ENCODE measurements around the gene OR2C3.

DNA sequence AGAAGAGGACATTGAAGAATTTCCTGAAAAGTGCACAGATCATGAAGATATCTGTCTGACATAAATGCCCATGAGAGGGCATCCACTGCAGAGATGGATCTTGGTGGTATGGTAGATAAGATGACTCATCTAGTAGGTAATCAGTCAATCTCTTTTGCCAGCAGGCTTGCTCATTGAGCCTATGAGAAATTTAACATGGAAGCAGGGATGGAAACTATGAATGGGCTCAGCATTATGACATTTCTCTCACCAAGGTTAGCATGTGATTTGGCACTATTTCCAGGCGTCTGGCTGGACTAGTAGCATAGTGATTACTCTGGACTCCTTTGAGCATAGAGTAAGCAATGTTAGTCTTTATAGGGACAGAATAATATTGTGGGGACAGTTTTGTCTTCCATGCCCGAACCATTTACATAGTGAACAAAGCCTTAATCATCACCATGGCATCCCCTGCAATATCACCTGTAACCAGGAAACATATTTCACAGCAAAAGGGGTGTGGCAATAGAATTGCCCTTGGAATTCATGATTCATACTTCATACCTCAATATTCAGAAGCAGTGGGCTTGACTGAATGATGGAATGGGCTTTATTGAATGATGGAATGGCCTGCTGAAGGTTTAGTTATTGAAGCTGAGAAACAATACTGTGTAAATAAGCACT, 7.3 kb downstream of the OR2C3 start:
- TF ChIP-seq ZNF350 (CRISPR knock-in tag; IDR thresholded peaks at IDR 0.05; ENCODE audit: borderline replicate concordance, low read depth) (no peak), ARHGAP35 (CRISPR knock-in tag; IDR thresholded peaks at IDR 0.05; ENCODE audit: borderline replicate concordance) (no peak), ZNF530 (CRISPR knock-in tag; IDR thresholded peaks at IDR 0.05; ENCODE audit: low read depth) (no peak), FOXM1 (CRISPR knock-in tag; IDR thresholded peaks at IDR 0.05) (no peak), ZNF629 (CRISPR knock-in tag; conservative IDR thresholded peaks at IDR 0.05) (no peak), FOXO4 (CRISPR knock-in tag; conservative IDR thresholded peaks at IDR 0.05) (no peak), HOXD1 (CRISPR knock-in tag; IDR thresholded peaks at IDR 0.05) (no peak)
- TF ChIP-seq, protein P1, sequence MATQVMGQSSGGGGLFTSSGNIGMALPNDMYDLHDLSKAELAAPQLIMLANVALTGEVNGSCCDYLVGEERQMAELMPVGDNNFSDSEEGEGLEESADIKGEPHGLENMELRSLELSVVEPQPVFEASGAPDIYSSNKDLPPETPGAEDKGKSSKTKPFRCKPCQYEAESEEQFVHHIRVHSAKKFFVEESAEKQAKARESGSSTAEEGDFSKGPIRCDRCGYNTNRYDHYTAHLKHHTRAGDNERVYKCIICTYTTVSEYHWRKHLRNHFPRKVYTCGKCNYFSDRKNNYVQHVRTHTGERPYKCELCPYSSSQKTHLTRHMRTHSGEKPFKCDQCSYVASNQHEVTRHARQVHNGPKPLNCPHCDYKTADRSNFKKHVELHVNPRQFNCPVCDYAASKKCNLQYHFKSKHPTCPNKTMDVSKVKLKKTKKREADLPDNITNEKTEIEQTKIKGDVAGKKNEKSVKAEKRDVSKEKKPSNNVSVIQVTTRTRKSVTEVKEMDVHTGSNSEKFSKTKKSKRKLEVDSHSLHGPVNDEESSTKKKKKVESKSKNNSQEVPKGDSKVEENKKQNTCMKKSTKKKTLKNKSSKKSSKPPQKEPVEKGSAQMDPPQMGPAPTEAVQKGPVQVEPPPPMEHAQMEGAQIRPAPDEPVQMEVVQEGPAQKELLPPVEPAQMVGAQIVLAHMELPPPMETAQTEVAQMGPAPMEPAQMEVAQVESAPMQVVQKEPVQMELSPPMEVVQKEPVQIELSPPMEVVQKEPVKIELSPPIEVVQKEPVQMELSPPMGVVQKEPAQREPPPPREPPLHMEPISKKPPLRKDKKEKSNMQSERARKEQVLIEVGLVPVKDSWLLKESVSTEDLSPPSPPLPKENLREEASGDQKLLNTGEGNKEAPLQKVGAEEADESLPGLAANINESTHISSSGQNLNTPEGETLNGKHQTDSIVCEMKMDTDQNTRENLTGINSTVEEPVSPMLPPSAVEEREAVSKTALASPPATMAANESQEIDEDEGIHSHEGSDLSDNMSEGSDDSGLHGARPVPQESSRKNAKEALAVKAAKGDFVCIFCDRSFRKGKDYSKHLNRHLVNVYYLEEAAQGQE (IDR thresholded peaks at IDR 0.05; ENCODE audit: borderline replicate concordance in 1 of 2, low read depth in 1 of 2, low read length in 2 of 2): no peak
- TF ChIP-seq, protein P2, sequence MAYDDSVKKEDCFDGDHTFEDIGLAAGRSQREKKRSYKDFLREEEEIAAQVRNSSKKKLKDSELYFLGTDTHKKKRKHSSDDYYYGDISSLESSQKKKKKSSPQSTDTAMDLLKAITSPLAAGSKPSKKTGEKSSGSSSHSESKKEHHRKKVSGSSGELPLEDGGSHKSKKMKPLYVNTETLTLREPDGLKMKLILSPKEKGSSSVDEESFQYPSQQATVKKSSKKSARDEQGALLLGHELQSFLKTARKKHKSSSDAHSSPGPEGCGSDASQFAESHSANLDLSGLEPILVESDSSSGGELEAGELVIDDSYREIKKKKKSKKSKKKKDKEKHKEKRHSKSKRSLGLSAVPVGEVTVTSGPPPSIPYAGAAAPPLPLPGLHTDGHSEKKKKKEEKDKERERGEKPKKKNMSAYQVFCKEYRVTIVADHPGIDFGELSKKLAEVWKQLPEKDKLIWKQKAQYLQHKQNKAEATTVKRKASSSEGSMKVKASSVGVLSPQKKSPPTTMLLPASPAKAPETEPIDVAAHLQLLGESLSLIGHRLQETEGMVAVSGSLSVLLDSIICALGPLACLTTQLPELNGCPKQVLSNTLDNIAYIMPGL (CRISPR knock-in tag; IDR thresholded peaks at IDR 0.05; ENCODE audit: borderline replicate concordance in 1 of 2, low read depth in 1 of 2): no peak

Measured in HepG2 (cell line).